Measurements from ENCODE around the gene SLC16A12.

SLC16A12 gene

DNA sequence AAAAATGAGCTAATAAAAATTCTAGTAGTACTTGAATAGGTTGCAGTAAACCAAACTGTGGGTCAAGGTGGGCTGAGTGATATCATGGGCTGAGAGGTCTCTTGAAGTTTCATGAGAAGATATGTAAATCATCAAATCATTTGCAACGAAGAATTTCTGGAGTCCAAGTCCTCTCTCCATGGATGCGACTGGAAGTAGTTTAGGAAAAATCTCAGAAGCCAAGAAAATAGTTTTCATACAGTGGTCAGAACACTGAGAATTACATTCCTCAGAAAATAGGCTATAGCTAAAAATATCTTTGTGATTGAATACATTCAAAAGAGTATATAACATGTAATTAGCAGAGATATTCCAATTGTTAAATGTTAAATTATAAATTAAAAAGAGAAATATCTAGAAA lies 146.6 kb downstream of the SLC16A12 start:
- DNase-seq: no peak

DNA sequence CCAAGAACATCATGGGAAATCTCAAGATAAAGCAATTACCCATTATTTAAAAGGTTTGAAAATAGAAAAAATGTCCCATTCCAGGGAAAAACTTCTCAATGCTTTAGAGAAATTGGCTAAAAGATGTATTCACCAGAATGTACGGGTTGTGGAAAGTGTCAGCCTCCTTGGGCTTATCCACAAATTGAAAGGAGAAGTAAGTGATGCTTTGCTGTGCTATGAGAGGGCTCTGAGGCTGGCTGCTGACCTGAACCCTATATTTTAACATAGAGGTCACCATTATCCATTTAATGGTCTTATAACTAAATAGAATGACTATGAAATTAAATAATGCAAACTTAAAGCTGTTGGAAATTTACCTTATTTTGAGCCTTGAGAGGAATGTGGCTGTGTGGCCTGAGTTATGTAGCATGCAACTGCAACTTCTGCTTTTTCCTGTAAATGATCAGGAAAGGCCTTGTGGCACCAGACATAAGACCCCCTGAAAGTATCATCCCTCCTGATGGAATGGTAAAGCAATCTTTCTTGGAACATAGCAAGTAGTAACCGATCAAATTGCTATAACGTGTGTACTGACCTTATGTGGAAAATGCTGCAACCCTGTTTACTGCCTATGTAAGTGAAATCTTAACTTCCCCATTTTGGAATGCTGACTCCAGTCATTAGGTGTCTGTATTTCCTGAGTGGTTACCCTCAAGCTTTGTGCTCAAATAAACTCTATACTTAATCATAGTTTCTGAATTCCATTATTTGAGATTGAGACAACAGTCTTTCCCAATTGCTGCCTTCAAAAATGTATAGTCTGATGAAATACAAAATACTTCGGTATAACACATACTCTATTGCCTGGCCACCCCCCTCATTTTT lies 150.7 kb downstream of the SLC16A12 start:
- DNase-seq: no peak

DNA sequence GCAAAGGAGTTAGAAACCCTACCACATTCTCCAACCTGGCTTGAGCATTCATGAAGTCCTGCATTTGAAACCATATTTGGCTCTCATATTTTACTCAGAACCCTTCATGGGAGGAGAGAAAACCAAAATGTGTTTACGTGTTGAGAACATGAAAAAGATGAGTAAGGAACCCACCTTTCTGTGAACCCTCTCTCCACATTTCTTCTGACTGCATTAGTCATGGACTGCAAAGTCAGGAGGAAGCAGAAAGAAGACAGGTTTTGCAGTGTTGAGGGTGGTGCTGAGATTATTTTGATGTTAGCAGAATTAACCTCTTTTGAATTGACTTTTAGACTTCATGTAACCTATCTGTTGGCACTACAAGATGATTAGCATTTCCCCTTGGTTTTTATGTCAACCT lies 152.6 kb downstream of the SLC16A12 start:
- no peak for DNase-seq

Data from NCI-H510A treated with DMSO at 0.1 percent for 48 hours (cell line).